Stomach (tissue), 9 donors: ENCODE results near the gene FLRT2. TPM values are rescaled to one million over a fixed set of nuclear protein-coding genes. Genes with fewer than 3 reads are reported as not detected.

Experiments used
- DNase-seq, 2 donors: peaks; one replicate each; pipeline versions ENCODE4 v3.0.0 to v3.0.0-alpha.2; 2013 to 2019
- H3K27ac ChIP-seq, 5 donors: fragments of 200-600 bp in 4 of 5; sonication (generic) in 4 of 5; one replicate each; pipeline ENCODE4 v1.5.1; 2013 to 2019; ENCODE audit warnings: mild to moderate bottlenecking in 1 of 5, moderate library complexity in 1 of 5
- H3K27me3 ChIP-seq, 3 donors: fragments of 200-600 bp; sonication (generic); one replicate each; pipeline ENCODE4 v1.5.1; 2017 to 2019; ENCODE audit warnings: mixed run types in 1 of 3
- H3K36me3 ChIP-seq, 4 donors: fragments of 200-600 bp; sonication (generic); 1 replicate in 3 of 4; 2 replicates in 1 of 4; pipeline ENCODE4 v1.5.1; 2016 to 2019
- H3K4me1 ChIP-seq, 4 donors: fragments of 200-600 bp; sonication (generic); one replicate each; pipeline ENCODE4 v1.5.1; 2016 to 2019
- H3K4me3 ChIP-seq, 4 donors: fragments of 200-600 bp; sonication (generic) in 3 of 4; one replicate each; pipeline ENCODE4 v1.5.1; 2016 to 2019; ENCODE audit warnings: mild to moderate bottlenecking in 1 of 4
- H3K9me3 ChIP-seq, 4 donors: fragments of 200-600 bp; sonication (generic); one replicate each; pipeline ENCODE4 v1.5.1; 2016 to 2019
- EP300 ChIP-seq: sonication (generic); formaldehyde crosslinking; IDR thresholded peaks from one replicate; pipeline ENCODE4 v1.6.1; 2017; ENCODE audit warnings: antibody characterized with exemption
- POLR2A ChIP-seq, 4 donors: fragments of 450-650 bp; IDR thresholded peaks; one replicate each; pipeline ENCODE4 v1.6.1; 2016; ENCODE audit warnings: antibody characterized with exemption in 4 of 4, control low read depth in 2 of 4, mild to moderate bottlenecking in 1 of 4, moderate library complexity in 1 of 4
- POLR2AphosphoS5 ChIP-seq, 3 donors: sonication (generic); formaldehyde crosslinking; IDR thresholded peaks; one replicate each; pipeline ENCODE4 v1.6.1; 2016; ENCODE audit warnings: antibody characterized with exemption in 3 of 3
- WGBS, 5 donors: extraction: QIAGEN DNeasy Blood & Tissue Kit in 3 of 5; methylation state at CpG; one replicate each; pipeline versions ENCODE4 v1.1.5 to v1.1.7; 2013 to 2018; 5-methylcytosine and 5-hydroxymethylcytosine counted together
- intact Hi-C: fragments of 100-400 bp; cut with DNase I; formaldehyde crosslinking; loops from one replicate; pipeline ENCODE4 v1.15.1; 2023; ENCODE audit warnings: low total_unique reads
- polyA plus RNA-seq, 3 donors: library from polyadenylated mRNA; stranded (reverse); fragments of 200-250 nt; gene quantifications; one replicate each; pipeline ENCODE4 v1.2.3, GENCODE V29; 2013
- total RNA-seq, 5 donors: library from RNA; depleted of rRNA; stranded (reverse); fragments of >200 nt; gene quantifications; one replicate each; pipeline versions ENCODE4 v1.1.0 to v1.2.3, GENCODE V29; 2014 to 2016
- TF ChIP-seq, protein P1 (sequence below), 7 experiments: fragments of 450-650 bp in 4 of 7; fragments of 200-600 bp in 3 of 7; sonication (generic) in 3 of 7; IDR thresholded peaks; one replicate each; pipeline ENCODE4 v1.5.1; 2016 to 2019; ENCODE audit warnings: antibody characterized with exemption in 7 of 7, control low read depth in 2 of 7, mild to moderate bottlenecking in 1 of 7
- donor health status: healthy with polysubstance abuse.
- donor health status: Bipolar disorder and iron deficiency.
- donor health status: healthy.

Gene FLRT2
- total and polyA plus RNA-seq, 8 donors = 0.45 to 34.1 (median 1.2) TPM

DNA sequence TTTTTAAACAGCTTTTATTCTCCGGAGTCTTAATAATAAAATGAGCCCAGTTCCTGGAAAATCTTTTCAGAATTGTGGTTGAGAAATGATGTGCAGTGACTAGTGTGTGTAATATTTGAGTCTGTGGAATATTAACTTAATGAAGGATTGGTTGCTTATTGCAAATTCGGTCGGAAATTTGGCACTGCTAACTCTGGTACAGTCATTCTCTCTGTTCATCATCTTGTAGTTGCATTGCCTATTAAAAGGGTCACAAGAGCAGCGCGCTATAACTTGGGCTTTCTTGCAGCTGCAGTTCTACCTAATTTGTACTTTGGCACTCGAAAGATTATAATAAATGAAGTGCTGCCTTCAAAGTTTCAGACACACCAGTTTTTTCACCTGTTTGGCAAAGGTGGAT, 146.0 kb downstream of the FLRT2 start:
- DNase-seq = no peak
- Histone ChIP-seq H3K27me3 (no peaks in the 10 kb centered on the region), H3K36me3 (no peaks in the 10 kb centered on the region), H3K4me3 (no peak overlapping the region), H3K27ac (no peak overlapping the region), H3K9me3 (no peaks in the 10 kb centered on the region), H3K4me1 (no peaks in the 10 kb centered on the region)
- intact Hi-C loops = no loop called here
- WGBS, 5 donors = 74 to 90% (median 87%) methylated on average over 6 of the region's 6 CpGs
- TF ChIP-seq EP300 (no peak), POLR2AphosphoS5 (IDR thresholded peaks at IDR 0.05) (no peak), POLR2A (IDR thresholded peaks at IDR 0.05) (no peak)
- TF ChIP-seq, protein P1, sequence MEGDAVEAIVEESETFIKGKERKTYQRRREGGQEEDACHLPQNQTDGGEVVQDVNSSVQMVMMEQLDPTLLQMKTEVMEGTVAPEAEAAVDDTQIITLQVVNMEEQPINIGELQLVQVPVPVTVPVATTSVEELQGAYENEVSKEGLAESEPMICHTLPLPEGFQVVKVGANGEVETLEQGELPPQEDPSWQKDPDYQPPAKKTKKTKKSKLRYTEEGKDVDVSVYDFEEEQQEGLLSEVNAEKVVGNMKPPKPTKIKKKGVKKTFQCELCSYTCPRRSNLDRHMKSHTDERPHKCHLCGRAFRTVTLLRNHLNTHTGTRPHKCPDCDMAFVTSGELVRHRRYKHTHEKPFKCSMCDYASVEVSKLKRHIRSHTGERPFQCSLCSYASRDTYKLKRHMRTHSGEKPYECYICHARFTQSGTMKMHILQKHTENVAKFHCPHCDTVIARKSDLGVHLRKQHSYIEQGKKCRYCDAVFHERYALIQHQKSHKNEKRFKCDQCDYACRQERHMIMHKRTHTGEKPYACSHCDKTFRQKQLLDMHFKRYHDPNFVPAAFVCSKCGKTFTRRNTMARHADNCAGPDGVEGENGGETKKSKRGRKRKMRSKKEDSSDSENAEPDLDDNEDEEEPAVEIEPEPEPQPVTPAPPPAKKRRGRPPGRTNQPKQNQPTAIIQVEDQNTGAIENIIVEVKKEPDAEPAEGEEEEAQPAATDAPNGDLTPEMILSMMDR (IDR thresholded peaks at IDR 0.05) = no peak

DNA sequence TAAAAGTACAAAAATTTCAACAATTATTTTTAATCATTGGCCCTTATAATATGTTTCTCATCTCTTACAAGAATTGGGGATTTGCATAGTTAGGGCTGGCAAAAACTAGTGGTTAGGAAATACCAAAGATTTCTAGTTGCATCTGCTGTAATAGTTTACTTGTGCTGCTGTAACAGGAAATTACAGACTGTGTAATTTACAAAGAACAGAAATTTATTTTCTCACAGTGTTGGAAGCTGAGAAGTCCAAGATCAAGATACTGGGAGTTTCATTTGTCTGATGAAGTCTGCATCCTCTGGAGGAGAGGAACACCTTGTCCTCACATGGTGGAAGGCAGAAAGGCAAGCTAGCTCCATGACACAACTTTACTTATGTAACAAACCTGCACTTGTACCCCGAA, 157.0 kb downstream of the FLRT2 start:
- intact Hi-C loops = no loop called here
- H3K4me1 ChIP-seq = no peaks in the 10 kb centered on the region
- H3K27ac ChIP-seq = no peak overlapping the region
- H3K27me3 ChIP-seq = no peaks in the 10 kb centered on the region
- H3K4me3 ChIP-seq = no peak overlapping the region
- H3K9me3 ChIP-seq = no peaks in the 10 kb centered on the region
- no peak for TF ChIP-seq EP300
- TF ChIP-seq, protein P1 (IDR thresholded peaks at IDR 0.05) = no peak
- no peak for TF ChIP-seq POLR2AphosphoS5 (IDR thresholded peaks at IDR 0.05)
- no peak for TF ChIP-seq POLR2A (IDR thresholded peaks at IDR 0.05)
- WGBS, 5 donors = 0 to 69% (median 37%) methylated on average over 1 of the region's 1 CpG
- H3K36me3 ChIP-seq = no peaks in the 10 kb centered on the region
- DNase-seq = no peak

DNA sequence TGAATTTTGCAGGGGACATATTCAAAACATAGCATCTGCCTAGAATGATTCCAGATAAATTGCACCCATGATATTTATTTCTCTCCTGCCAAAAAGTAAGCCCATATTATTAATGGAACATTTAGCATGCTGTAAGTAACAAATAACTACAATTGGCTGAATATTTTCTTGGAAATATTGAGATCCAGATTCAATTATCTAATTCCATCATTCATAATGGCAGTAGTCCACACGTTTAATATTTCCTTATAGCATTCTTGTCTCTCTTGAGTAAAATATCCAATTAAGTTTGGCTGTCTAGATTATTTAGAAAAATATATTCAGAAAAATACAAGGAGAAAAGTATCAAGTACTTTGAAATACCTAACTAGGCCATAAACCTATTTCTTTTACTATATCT, 157.5 kb downstream of the FLRT2 start:
- H3K36me3 ChIP-seq = no peaks in the 10 kb centered on the region
- intact Hi-C loops = no loop called here
- H3K27ac ChIP-seq = no peak overlapping the region
- DNase-seq = no peak
- H3K9me3 ChIP-seq = no peaks in the 10 kb centered on the region
- no peaks in the 10 kb centered on the region for H3K27me3 ChIP-seq
- TF ChIP-seq, protein P1 (IDR thresholded peaks at IDR 0.05) = no peak
- no peak for TF ChIP-seq POLR2A (IDR thresholded peaks at IDR 0.05)
- no peak for TF ChIP-seq POLR2AphosphoS5 (IDR thresholded peaks at IDR 0.05)
- TF ChIP-seq EP300 = no peak
- no peaks in the 10 kb centered on the region for H3K4me1 ChIP-seq
- 58 to 86% (median 67%) methylated on average over 1 of the region's 1 CpG for WGBS, 5 donors
- no peak overlapping the region for H3K4me3 ChIP-seq

DNA sequence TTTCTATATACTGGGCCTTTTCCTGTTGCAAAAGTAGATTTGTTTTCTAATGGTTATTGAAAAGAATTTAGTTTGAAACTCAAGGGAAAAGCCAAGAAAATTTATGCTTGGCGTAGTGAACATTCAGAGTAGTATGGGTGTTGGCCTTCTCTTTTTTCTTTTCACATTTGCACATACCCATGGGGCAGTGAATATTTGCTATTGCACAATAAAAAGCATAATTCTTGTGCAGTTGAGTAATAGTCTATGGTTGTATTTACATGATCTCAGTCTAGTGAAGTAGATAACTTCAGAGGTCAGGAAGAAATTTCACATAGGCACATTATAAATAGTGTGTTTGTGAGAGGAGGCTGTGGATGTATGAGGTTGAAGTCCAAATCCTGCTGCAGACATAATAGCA, 158.1 kb downstream of the FLRT2 start:
- DNase-seq = peak in 1 of 2 donors; percentile 36
- no peaks in the 10 kb centered on the region for H3K9me3 ChIP-seq
- H3K4me3 ChIP-seq = no peak overlapping the region
- TF ChIP-seq POLR2AphosphoS5 (IDR thresholded peaks at IDR 0.05) (no peak), EP300 (no peak), POLR2A (IDR thresholded peaks at IDR 0.05) (no peak)
- TF ChIP-seq, protein P1 (IDR thresholded peaks at IDR 0.05) = no peak
- no peaks in the 10 kb centered on the region for H3K27me3 ChIP-seq
- no peak overlapping the region for H3K27ac ChIP-seq
- H3K36me3 ChIP-seq = no peaks in the 10 kb centered on the region
- H3K4me1 ChIP-seq = no peaks in the 10 kb centered on the region
- intact Hi-C loops = no loop called here
- WGBS, 5 donors = 65 to 85% (median 67%) methylated on average over 1 of the region's 1 CpG
